Superior temporal gyrus (tissue), 1 donor: Measurements from ENCODE around the gene TENM4.
A peak's percentile ranks its signal among the peaks of the same experiment; 100 is the strongest.

Source experiments
- DNase-seq: peaks from one replicate; pipeline ENCODE4 v3.0.0-alpha.2; 2016; ENCODE audit errors: extremely low spot score

TENM4 gene

GRCh38 chr11:78812513-78813293 is 628.1 kb downstream of the TENM4 start:
- no peak for DNase-seq

GRCh38 chr11:78810559-78811009 is 630.2 kb downstream of the TENM4 start:
- peak; percentile 46 for DNase-seq

- DNase-seq: no peak
Measured at GRCh38 chr11:78809931-78810541, 630.8 kb downstream of the TENM4 start.

- DNase-seq: no peak
Measured at GRCh38 chr11:78808923-78809322, 631.9 kb downstream of the TENM4 start.

- no peak for DNase-seq
Measured at GRCh38 chr11:78807351-78807750, 633.5 kb downstream of the TENM4 start.

GRCh38 chr11:78806214-78807004 is 634.4 kb downstream of the TENM4 start:
- no peak for DNase-seq

GRCh38 chr11:78804991-78805390 is 635.8 kb downstream of the TENM4 start:
- no peak for DNase-seq

GRCh38 chr11:78803995-78804394 is 636.8 kb downstream of the TENM4 start:
- DNase-seq: no peak

- no peak for DNase-seq
Measured at GRCh38 chr11:78802058-78802761, 638.6 kb downstream of the TENM4 start.

- no peak for DNase-seq
Measured at GRCh38 chr11:78801161-78801884, 639.5 kb downstream of the TENM4 start.

GRCh38 chr11:78800756-78801155 is 640.1 kb downstream of the TENM4 start:
- DNase-seq: no peak

GRCh38 chr11:78800096-78800690 is 640.6 kb downstream of the TENM4 start:
- DNase-seq: no peak

- DNase-seq: peak; percentile 84
Measured at GRCh38 chr11:78798663-78799062, 642.2 kb downstream of the TENM4 start.

- no peak for DNase-seq
Measured at GRCh38 chr11:78797559-78797958, 643.3 kb downstream of the TENM4 start.

- DNase-seq: no peak
Measured at GRCh38 chr11:78796956-78797355, 643.9 kb downstream of the TENM4 start.

- no peak for DNase-seq
Measured at GRCh38 chr11:78795621-78796261, 645.1 kb downstream of the TENM4 start.

- no peak for DNase-seq
Measured at GRCh38 chr11:78791964-78792363, 648.9 kb downstream of the TENM4 start.

GRCh38 chr11:78791254-78791653 is 649.6 kb downstream of the TENM4 start:
- DNase-seq: peak; percentile 61

GRCh38 chr11:78790784-78791183 is 650.0 kb downstream of the TENM4 start:
- no peak for DNase-seq

GRCh38 chr11:78789375-78789774 is 651.5 kb downstream of the TENM4 start:
- DNase-seq: no peak
